Activated CD4-positive, alpha-beta T cell treated with anti-CD3 and anti-CD28 coated beads for 1 hour (primary cell): ENCODE measurements around the gene LRRN3.
A peak's percentile ranks its signal among the peaks of the same experiment; 100 is the strongest.

Experiments used
- DNase-seq: peaks from one replicate; pipeline ENCODE4 v3.0.0-alpha.2; 2020

The LRRN3 gene

DNA sequence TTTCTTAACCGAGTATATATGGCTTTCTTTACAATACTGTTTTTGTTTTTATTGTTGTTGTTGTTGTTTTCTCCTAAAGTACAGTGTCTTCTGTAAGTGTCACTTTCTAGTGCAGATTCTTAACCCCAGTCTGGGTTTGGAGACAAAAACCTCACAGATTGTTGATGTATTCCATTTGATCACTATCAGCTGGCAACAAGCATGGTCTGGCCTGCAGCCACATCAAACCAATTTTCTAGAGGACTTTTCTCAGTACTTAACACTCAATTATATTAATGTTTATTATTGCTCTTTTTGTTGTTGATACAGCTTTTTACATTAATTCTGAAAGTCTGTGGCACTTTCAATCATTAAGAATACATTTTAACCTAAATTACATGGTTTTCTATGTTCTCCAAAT is 17.1 kb downstream of the LRRN3 start:
- DNase-seq, result no peak

DNA sequence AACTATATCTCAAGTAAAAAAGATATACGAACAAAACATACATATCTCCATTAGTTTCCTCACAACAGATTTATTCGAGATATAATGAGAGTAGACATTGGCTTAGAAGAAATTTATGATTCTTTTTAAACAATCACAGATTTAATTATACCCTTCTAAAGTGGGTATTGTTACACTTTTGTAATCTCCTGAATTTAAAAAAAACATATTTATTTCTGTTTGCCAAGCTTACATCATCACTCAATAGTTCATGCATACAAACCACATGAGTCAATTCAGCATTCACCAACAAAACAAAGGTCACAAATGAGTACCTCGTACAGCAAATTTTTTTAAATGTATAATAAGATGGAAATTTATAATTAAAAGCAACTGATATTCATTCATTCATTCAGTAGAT is 17.6 kb downstream of the LRRN3 start:
- no peak for DNase-seq

DNA sequence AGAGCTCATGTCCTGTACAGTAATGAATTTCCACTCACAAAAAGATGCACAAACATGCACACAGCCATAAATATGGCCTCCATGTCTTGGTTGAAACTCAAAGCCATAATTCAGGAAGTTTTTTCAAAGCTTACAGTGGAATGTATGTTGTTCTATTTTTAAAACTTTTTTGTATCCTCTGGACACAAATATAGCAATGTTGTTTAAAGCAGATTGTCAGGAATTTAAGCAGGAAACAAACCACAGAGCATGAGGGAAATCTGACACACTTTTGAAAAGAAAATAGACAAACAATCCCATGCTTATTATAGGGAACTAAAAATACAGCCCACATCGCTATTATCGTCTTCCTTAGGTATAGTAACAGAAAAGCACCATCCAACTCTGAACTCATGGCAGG is 21.5 kb downstream of the LRRN3 start:
- no peak for DNase-seq

DNA sequence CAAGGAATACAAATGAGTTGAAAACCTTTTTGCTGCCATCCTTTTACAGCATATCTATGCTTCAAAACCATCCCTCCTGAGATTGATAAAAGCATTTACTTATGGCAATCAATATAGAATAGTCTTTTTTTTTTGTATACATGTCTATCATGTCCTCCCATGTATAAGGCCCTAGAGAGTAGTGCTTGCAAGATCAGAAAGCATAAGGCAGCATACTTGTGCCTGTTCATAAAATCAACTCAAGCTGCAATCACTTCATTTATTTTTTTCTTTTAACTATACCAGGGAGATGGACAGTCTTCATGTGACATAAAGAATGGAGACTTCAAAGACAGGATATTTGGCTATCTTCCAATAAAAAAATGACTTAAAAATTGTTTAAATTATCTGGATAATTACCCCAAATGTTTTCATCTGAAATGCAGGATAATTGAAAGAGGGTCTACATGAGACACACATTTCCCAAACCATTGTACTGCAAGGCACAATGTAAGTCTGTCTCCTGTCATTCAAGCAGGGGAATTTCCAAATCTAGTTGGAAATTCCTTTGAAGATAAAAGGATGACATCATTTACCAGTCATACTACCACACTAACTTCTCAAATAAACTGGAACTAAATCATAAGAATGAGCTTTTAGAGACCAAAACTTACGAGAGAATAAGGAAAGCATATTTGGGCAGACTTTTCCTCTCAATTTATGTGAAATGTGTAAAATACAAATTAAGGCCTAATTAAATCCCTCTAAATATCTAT is 22.5 kb downstream of the LRRN3 start:
- no peak for DNase-seq

DNA sequence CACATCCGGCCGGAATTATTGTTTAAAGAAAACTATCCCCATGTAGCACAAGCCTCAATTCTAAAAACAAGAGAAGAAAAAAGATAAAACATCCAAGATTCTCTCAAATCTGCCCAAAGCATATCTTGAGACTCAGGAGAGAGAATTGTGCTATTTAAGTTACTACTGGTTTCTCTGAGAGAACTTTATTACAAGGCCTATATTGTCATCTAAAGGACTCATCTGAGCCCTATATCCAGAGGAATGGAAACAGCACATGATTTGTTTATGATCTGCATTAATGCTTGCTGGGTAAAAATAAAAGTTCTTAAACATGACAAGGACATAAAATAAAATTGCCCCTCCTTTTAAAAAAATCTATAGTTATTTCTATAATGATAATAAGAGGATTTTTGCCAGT is 25.0 kb downstream of the LRRN3 start:
- no peak for DNase-seq

DNA sequence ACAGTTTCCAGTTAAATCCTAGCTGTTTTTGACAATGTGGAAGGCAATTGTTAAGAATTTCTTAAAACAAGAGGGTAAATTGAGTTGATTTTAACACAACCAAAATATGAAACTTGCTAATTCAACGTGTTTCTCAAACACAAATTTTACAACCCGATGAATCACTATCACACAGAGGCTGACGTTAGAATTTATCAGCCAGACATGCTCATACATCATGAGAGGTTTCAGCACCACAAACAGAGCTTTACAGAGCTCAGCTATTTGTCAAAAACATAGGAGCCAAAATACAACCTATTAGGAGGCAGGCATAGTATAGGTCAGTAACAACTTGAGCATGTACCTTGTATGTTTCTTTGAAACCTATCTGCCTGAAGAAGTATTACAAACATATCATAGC is 36.1 kb downstream of the LRRN3 start:
- DNase-seq, result no peak

DNA sequence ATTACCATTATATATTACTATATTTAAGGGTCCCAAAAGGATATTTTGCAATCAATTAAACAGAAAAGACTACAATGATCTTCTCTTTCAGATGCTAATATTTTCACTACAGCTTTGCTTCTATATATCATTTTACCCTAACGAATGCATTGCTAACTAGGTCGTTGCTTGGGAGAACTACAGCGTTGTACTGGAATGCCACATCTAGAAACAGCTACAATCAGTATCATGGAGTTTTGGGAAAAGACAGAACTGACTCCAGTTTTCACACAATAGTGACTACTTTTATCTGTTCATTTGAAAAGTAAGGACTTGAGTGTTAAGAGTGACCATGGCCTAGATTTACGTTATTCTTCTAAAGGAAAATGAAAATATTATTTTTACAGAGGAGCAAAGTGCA is 38.5 kb downstream of the LRRN3 start:
- no peak for DNase-seq

DNA sequence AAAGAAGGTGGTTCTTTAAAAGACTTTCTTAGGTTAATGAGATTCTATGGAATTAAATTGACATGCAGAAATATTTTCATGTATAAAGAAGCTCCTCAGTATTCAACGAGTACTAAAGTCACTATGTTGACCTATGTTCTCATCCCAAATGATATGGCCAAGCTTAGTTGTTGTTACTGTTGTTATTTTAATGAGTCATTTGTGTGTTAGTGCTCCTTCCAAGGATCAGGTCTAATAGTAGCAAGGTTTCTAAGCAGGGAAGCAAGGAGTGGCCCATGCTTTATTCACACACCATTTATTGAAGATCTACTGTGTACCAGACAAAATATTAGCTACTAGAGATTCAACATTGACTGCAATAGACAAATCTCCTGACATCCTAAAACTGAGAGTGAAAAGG is 41.9 kb downstream of the LRRN3 start:
- no peak for DNase-seq

DNA sequence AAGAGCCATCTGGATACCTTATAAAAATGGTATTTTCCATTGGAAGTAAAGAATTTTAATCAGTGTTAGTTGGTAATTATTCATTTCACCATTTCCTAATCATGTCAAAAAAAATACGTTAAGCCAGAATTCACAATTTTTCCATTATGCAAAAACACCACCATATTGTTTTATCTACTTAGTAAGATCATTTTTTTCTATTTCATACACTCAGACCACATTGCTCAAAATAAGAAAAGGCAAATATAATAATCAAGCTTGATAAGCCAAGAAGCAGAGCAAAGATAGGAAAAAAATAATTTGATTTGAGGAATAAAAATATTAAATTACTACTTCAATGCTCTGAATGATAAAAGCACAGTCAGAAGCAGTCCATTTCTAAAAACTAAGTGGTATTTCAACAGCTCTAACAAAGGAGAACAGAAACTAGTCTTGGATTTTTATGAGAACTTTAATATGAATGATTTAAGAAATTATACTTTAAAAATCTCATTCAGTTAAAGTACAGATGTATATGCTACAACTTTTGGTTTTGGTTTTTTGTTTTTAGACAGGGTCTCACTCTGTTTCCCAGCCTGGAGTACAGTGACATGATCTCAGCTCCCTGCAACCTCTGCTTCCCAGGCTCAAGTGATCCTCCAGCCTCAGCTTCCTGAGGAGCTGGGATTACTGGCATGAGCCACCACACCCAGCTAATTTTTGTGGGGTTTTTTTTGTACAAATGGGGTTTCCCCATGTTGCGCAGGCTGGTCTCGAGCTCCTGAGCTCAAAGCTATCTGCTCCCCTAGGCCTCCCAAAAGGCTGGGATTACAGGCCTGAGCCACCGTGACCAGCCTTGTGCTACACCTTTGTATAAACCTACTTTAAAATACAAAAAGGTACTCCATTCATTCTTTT is 46.6 kb downstream of the LRRN3 start:
- no peak for DNase-seq

DNA sequence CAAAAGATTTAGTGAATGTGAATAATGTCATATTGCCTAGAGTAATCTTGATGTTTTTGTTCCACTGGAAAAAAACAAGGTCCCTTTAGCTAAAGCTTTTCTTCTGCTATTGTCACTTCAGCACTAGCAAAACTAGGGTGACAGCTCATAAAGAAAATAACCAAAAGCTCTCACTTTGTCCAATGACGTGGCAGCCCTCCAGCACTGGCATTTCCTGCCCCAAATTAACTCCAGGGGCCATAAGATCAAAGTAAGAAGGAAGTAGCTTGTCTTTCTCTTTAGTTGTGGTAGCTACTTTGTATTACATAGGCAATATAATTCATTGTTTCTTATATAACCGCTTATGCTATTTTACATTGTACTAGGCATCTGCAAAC is 47.3 kb downstream of the LRRN3 start:
- DNase-seq, result peak; percentile 14

DNA sequence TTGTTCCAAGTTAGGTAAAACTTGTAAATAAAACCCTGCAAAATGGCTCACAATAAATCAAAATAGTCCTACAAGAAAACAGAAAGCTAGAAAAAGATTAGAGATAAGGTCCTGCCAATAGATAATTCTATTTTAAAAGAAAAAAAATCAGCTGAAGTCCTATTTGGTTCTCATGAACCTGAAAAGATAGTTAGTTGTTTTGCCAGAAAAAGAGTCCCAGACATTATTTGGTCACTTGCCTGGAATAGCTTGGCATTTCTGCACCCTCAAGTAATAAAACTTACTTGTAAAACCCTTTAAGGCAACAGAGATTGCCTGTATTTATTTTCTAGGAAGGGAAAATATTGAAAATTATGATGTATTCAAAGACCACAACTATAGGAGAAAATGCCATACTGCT is 47.7 kb downstream of the LRRN3 start:
- no peak for DNase-seq

DNA sequence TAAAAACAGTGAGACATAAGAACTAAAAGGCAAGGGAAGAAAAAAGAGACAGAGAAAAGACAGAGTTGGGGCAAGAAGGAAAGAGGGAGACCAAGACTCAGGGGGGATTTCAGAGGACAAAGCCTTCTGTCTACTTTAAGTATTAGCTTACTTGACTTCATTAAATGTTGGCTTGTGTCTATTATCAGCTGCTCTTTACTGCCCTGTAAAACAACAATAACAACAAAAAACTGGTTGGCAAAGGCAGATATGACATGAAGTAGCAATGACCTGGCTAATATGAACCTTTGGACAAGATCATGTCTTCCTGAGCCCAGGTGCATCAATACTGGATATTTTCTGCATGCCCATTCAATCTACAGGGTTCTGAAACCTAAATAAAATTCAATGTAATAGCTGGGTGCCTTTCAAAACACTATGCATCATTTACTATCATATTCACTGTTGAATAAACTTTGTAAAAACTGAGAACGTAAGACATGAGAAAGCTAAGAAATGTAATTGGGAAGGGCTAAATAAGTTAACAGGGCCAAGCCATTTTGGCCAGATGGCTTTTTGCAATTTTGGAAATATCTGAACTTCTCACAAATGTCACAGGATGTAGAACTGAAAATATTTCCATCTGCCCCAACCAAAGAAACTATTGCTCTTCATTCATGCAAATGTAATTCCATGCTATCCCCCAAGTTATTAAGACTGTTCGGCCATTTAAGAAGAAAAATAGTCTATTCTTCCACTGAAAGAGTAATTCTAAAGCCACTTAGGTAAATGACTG is 49.4 kb downstream of the LRRN3 start:
- no peak for DNase-seq

DNA sequence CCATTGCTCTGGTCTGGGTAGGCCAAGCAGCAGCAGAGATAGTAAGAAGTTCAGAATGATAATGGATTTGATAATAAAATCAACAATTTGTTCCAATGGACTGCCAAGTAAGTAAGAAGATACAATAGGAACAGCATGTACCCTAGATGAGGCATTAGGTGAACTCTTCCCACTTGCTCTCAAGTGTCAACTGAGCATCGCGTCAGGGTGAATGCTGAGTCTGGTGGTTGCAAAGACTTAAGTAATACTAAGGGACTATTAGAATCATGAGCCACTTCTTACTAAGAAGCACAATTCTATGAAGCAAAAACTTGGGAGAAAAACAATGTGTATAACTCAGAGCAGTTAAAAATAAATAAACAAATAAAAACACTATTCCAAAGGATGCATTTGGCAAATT is 54.5 kb downstream of the LRRN3 start:
- DNase-seq, result no peak

DNA sequence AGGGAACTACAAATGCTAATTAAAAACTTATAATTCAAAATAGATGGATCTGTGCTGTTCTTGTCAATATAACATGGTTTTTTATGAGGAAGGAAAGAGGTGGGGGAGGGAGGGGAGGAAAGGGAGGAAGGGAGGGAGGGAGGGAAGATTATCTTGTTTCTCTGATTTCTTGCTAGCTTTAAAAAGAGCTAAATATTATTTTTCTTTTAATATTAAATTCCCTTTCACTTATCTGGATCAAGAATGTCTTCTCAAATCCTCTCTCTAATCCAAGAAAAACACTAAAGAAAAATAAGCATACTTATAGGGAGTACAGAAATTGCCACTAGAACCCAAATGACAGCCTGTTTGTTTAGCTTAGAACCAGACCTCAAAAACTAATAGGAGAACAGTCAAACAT is 55.2 kb downstream of the LRRN3 start:
- no peak for DNase-seq

DNA sequence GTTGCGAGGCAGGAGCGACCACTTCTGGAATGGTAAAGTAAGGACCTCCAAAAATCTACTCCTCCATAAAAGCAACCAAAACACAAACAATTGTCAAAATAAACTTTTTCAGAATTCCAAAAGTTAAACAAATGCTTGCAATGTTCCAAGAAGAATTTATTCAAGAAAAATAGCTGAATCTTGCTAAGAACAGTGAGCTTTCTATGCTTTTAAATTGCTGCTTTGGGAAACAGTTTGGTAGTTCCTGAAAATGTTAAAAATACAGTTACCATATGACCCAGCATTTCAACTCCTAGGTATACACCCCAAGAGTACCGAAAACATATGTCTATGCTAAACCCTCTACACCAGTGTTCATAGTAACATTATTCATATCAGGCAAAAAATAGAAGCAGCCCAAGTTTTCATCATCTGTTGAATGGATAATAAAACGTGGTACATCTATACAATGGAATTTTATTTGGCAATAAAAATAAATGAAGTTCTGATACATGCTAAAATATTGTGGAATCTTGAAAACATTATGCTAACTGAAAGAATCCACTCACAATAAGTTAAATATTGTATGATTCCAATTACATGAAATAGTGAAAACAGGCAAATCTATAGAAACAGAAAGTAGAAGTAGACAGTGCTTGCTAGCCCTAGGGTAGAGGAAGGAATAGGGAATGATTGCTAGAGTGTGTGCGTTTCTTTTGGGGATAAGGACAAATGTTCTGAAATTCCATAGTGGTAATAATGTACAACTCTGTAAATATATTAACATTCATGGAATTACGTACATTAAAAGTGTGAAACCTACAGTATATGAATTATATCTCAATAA is 57.0 kb downstream of the LRRN3 start:
- no peak for DNase-seq

DNA sequence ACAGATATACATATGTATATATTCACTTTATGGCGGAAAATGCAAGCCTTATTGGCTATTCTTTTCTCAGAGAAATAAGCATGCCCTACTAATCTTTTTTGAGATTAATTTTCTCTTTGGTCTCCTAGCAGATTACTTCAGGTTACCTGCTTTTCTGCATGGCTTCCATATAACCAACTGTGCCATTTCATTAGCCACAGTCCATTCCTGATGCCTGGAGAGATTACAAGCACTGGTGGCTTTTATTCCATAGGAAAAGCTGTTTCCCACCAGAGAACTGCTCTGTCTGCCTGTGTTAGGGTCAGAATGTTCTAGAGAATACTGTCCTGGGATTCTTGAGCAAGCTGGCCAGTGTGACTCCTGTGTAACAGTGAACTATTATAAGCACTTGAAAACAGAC is 59.8 kb downstream of the LRRN3 start:
- no peak for DNase-seq

DNA sequence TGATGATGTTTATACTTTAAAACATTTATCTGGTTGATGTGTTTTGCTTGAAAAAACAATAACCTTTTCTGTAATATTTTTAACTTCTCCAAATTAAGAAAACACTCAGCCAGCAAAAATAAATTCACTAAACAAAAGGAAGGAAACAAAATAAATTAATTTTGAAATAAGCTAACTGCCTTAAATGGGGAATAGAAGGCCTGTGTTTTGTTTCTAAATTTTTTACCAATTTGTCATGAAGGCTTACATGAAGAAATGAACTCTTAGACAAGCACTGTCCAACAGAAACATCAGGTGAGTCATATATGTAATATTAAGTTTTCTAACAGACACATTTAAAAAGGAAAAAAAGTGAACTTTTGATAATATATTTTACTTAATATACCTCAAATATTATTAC is 68.5 kb downstream of the LRRN3 start:
- DNase-seq, result no peak

DNA sequence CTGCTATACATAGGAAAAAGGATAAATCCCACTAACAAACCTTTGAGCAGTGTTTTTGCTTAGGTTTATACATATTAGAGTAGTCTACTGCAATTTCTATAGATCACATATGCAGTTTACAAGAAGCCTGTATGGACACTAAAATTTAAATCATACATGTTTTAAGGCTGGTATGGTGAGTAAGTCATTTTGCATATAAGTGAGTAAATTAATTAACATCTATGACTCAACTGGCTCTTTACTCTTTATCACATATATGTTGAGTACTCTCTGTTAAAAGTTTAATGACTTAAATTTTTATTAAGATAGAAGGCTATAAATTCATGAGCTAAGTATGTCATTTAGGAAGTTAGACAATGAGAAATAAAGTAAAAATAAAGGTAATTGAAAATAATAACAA is 69.4 kb downstream of the LRRN3 start:
- no peak for DNase-seq

DNA sequence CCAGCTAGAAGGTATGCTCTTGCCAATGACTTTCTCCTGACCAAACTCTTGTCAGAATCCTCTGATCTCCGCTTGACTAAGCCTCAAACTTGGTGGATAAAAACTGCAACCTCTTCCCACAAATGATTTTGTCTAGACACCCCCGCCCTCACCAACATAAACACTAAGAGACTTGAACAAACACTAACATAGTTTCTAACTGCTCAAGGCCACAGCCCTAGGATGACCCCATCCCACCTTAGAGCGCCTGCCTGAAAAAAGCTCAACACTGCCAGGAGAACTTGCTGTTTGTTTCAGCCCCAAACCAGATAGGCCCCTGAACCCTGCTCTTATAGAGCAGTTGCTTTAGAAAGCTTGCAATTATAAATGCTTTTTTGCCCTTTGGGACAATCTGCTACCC is 71.8 kb downstream of the LRRN3 start:
- DNase-seq, result no peak

DNA sequence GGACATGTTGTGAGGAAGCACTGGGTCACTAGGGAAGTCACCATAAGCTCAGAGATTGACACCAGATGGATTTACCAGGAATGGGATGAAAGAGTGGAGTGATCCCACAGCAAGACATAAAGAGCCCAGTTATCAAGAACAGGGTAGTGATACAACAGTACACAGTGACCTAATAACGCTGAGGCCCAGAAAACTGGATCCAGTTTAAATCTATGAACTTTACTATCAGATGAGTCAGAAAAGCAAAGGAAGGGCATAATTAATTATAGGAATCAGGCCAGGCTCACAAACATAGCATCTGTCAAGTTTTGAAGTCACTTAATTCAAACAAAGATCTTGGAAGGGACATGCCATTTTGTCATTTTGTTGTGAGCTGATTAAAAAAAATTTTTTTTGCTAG is 73.5 kb downstream of the LRRN3 start:
- no peak for DNase-seq

DNA sequence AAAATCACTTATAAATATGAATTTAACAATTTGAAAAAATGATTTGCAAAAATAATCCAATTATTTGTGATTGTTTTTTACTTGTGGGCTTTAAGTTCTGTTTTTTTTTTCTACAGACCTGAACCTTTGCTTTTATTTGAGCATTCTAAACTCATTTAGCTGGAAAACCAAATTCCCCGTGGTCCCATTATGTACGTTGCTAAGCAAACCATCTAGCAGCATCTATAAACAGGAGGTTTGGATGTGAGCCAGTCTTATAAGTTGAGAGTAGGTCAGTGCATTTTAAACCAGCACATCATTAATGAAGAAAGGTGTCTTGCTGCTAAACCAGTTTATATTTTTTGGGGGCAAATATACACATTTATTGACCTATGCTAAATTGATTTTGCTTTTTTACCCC is 77.3 kb downstream of the LRRN3 start:
- DNase-seq, result no peak

DNA sequence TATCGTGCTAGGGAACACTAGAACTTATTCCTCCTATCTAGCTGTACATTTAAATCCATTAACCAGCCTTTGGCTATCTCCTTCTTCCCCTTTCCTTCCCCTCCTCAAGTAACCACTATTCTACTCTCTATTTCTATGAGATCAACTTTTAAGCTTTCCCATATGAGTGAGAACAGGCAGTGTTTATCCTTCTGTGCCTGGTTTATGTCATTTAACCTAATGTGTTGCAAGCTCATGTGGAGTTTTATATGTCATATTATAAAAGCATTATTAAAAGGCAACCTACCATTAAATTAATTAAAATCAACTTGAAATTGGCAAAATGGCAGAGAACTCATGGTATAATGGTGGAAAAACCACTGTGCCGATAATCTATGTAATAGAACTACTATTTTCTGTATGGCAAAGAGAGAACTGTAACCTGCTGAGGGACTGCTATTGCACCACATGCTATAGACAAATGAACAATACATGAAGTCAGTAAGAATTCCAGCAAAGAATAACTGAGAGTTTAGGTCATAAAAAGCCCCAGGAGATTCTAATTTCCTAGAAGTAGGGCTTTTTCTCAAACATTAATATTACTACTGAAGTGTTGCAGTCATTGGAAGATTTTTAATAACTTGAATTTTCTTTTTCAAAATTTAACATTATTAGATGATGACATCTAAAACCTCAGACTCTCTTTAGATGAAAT is 81.8 kb downstream of the LRRN3 start:
- DNase-seq, result no peak
